MM.1S (cell line): ENCODE results near the gene KCTD6.

ENCODE experiments used
- EZH2 ChIP-seq: fragments of 300-600 bp; sonication (generic); optimal IDR thresholded peaks from 2 replicates; pipeline ENCODE3; 2017; ENCODE audit warnings: low read depth, mild to moderate bottlenecking, antibody characterized with exemption, low read length, mixed read lengths
- TF ChIP-seq, protein P1 (sequence below): fragments of 300-600 bp; sonication (generic); IDR thresholded peaks from 2 replicates; pipeline ENCODE4 v1.5.1; 2016; ENCODE audit warnings: antibody characterized with exemption, low read length, mixed read lengths

DNA sequence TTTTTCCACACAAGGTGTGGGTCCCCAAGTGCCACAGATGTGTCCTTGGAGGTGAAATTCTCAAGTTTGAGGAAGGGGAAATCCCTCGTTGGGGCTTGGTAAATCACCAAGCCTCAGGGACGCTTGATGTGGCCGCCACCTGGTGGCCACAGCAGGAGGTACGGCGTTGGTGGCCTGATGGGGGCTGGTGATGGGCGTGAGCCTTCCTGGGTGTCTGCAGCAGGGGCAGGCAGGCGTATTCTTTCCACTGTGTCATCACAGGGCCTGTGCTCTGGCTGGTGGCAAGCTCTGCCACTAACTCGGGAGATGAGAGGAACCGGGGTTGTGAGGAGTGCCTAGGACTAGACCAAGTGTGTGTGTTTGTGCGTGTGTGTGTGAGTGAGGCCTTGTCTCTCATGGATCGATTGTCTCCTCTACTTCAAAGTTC, 40.9 kb downstream of the KCTD6 start:
- no peak for TF ChIP-seq EZH2
- TF ChIP-seq, protein P1, sequence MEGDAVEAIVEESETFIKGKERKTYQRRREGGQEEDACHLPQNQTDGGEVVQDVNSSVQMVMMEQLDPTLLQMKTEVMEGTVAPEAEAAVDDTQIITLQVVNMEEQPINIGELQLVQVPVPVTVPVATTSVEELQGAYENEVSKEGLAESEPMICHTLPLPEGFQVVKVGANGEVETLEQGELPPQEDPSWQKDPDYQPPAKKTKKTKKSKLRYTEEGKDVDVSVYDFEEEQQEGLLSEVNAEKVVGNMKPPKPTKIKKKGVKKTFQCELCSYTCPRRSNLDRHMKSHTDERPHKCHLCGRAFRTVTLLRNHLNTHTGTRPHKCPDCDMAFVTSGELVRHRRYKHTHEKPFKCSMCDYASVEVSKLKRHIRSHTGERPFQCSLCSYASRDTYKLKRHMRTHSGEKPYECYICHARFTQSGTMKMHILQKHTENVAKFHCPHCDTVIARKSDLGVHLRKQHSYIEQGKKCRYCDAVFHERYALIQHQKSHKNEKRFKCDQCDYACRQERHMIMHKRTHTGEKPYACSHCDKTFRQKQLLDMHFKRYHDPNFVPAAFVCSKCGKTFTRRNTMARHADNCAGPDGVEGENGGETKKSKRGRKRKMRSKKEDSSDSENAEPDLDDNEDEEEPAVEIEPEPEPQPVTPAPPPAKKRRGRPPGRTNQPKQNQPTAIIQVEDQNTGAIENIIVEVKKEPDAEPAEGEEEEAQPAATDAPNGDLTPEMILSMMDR = peak; percentile 92
